ENCODE data around the gene WNT7B. TPM values are rescaled to one million over a fixed set of nuclear protein-coding genes. Genes with fewer than 3 reads are reported as not detected.

WNT7B gene
- total and polyA plus RNA-seq, 10 donors, result not detected

DNA sequence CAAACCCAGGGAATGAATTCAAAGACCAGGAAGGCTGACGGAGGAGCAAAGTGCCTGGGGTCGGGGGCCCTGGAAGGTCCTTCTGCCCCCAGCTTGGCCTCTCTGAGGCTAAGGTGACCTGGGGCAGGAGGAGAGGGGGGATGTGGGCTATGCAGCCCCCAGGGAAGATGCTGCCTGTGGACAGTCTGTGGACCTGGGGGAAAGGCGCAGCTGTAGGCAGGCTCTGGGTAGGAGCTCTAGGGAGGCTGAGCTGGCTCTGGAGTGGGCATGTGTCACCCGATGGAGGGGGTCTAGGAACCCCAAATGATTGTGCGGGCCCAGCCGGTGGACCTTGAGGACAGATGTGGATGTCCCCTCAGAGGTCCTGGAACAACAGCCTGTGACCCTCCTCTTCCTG lies 42.8 kb downstream of the WNT7B start:
- peaks cover 0 to 77% (median 49%) of the 10 kb centered on the region in 7 donors for H3K27me3 ChIP-seq (replicated peaks in 1 of 7)
- peaks cover 0 to 11% (median 0%) of the 10 kb centered on the region in 8 donors for H3K9me3 ChIP-seq
- intact Hi-C loops (cut with DNase I; ENCODE audit: low total_unique reads), result no loop called here
- no peak overlapping the region for H3K27ac ChIP-seq
- 71 to 90% (median 85%) methylated on average over 6 of the region's 6 CpGs for WGBS, 5 donors
- no peak for TF ChIP-seq POLR2A (IDR thresholded peaks at IDR 0.05)
- no peak for TF ChIP-seq POLR2AphosphoS5 (IDR thresholded peaks at IDR 0.05)
- TF ChIP-seq, protein P1, sequence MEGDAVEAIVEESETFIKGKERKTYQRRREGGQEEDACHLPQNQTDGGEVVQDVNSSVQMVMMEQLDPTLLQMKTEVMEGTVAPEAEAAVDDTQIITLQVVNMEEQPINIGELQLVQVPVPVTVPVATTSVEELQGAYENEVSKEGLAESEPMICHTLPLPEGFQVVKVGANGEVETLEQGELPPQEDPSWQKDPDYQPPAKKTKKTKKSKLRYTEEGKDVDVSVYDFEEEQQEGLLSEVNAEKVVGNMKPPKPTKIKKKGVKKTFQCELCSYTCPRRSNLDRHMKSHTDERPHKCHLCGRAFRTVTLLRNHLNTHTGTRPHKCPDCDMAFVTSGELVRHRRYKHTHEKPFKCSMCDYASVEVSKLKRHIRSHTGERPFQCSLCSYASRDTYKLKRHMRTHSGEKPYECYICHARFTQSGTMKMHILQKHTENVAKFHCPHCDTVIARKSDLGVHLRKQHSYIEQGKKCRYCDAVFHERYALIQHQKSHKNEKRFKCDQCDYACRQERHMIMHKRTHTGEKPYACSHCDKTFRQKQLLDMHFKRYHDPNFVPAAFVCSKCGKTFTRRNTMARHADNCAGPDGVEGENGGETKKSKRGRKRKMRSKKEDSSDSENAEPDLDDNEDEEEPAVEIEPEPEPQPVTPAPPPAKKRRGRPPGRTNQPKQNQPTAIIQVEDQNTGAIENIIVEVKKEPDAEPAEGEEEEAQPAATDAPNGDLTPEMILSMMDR (IDR thresholded peaks at IDR 0.05 in 8 of 11, conservative IDR thresholded peaks at IDR 0.05 in 3 of 11), result no peak
- no peak for DNase-seq
- H3K4me1 ChIP-seq, result no peaks in the 10 kb centered on the region
- no peaks in the 10 kb centered on the region for H3K36me3 ChIP-seq
- no peak overlapping the region for H3K4me3 ChIP-seq

DNA sequence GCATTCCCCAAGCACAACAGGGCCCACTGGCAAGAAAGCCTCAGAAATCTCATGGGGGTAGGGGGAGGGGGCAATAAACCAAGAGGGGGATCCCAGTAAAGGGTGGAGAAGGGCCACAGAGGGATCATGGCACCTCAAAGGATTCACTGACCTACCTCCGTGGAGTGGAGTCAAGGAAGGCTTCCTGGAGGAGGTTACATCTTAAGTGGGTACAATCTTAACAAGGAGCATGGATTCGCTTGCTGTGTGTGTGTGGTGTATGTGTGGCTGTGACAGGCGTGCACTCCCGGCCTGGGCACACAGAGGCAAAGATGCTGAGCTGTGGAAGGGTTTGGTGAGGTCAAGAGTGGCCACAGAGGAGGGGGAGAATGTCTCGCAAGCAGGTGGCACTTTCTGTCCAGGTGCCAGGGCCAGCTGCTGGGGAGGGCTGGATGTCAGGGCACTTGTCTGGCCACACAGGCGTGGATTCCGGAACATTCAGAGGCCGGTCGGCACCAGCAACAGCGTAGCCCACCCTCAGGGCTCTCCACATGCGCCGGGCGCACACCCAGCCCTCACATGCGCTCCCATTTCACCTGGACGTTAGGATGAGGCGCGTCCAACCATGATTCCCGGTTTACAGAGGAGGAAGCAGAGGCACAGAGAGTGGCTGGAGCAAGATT lies 43.3 kb downstream of the WNT7B start:
- no peak for TF ChIP-seq POLR2AphosphoS5 (IDR thresholded peaks at IDR 0.05)
- no peak for TF ChIP-seq POLR2A (IDR thresholded peaks at IDR 0.05)
- TF ChIP-seq, protein P1 (IDR thresholded peaks at IDR 0.05 in 8 of 11, conservative IDR thresholded peaks at IDR 0.05 in 3 of 11), result no peak
- Histone ChIP-seq H3K36me3 (no peaks in the 10 kb centered on the region), H3K4me1 (no peaks in the 10 kb centered on the region), H3K9me3 (peaks cover 0 to 5% (median 0%) of the 10 kb centered on the region in 8 donors), H3K4me3 (no peak overlapping the region), H3K27me3 (replicated peaks in 1 of 7) (peaks cover 0 to 77% (median 49%) of the 10 kb centered on the region in 7 donors), H3K27ac (no peak overlapping the region)
- WGBS, 5 donors, result 81 to 90% (median 83%) methylated on average over 15 to 18 of the region's 18 CpGs
- no peak for DNase-seq
- intact Hi-C loops (cut with DNase I; ENCODE audit: low total_unique reads), result no loop called here

GRCh38 chr22:45932071-45932470 lies 44.9 kb downstream of the WNT7B start:
- TF ChIP-seq POLR2AphosphoS5 (IDR thresholded peaks at IDR 0.05) (no peak), POLR2A (IDR thresholded peaks at IDR 0.05) (no peak)
- TF ChIP-seq, protein P1 (IDR thresholded peaks at IDR 0.05 in 8 of 11, conservative IDR thresholded peaks at IDR 0.05 in 3 of 11), result no peak
- intact Hi-C loops (cut with DNase I; ENCODE audit: low total_unique reads), result no loop called here
- no peaks in the 10 kb centered on the region for H3K9me3 ChIP-seq
- no peak for DNase-seq
- no peaks in the 10 kb centered on the region for H3K4me1 ChIP-seq
- no peak overlapping the region for H3K27ac ChIP-seq
- no peaks in the 10 kb centered on the region for H3K36me3 ChIP-seq
- WGBS, 5 donors, result 70 to 84% (median 81%) methylated on average over 6 of the region's 6 CpGs
- no peak overlapping the region for H3K4me3 ChIP-seq
- peaks cover 0 to 72% (median 49%) of the 10 kb centered on the region in 7 donors for H3K27me3 ChIP-seq (replicated peaks in 1 of 7)

- intact Hi-C loops (cut with DNase I; ENCODE audit: low total_unique reads), result no loop called here
- H3K4me3 ChIP-seq, result no peak overlapping the region
- H3K27ac ChIP-seq, result no peak overlapping the region
- no peaks in the 10 kb centered on the region for H3K4me1 ChIP-seq
- 67 to 87% (median 81%) methylated on average over 36 to 38 of the region's 38 CpGs for WGBS, 5 donors
- no peaks in the 10 kb centered on the region for H3K9me3 ChIP-seq
- H3K36me3 ChIP-seq, result no peaks in the 10 kb centered on the region
- H3K27me3 ChIP-seq (replicated peaks in 1 of 7), result peaks cover 0 to 62% (median 49%) of the 10 kb centered on the region in 7 donors
- TF ChIP-seq POLR2AphosphoS5 (IDR thresholded peaks at IDR 0.05) (no peak), POLR2A (IDR thresholded peaks at IDR 0.05) (no peak)
- TF ChIP-seq, protein P1 (IDR thresholded peaks at IDR 0.05 in 8 of 11, conservative IDR thresholded peaks at IDR 0.05 in 3 of 11), result no peak
- no peak for DNase-seq
These were observed 45.9 kb downstream of the WNT7B start for GRCh38 chr22:45931042-45931441.

Measured in spleen (tissue), 11 donors.